Hematopoietic multipotent progenitor cell treated with erythropoietin and hydrocortisone succinate and interleukin-3 and kit ligand, for 6 days (in vitro differentiated cells): ENCODE data around the gene RELL2.
"Not testable (repeated sequence)": the region's sequence is repeated elsewhere in the genome, so short reads cannot be mapped to it uniquely, and the experiment has no call there.

Experiments
- DNase-seq: peaks from one replicate; pipeline ENCODE4 v3.0.0-alpha.2; 2015

Gene RELL2

GRCh38 chr5:141636413-141637122 is at the start of gene RELL2, which contains the start of gene HDAC3:
Gene RELL2, plus strand, starts transcription at chr5:141636997. Its CDS starts 1,229 bp downstream, at chr5:141638226.
Gene HDAC3, minus strand, starts transcription at chr5:141636849. Its CDS starts 59 bp downstream, at chr5:141636790.
- DNase-seq = peak; percentile 93

GRCh38 chr5:141590127-141590526 is 46.7 kb upstream of the RELL2 start:
- peak; percentile 42 for DNase-seq

- DNase-seq = no peak
Observed at GRCh38 chr5:141596867-141597266, 39.9 kb upstream of the RELL2 start.

- DNase-seq = no peak
Observed at GRCh38 chr5:141597394-141597793, 39.4 kb upstream of the RELL2 start.

- no peak for DNase-seq
Observed at GRCh38 chr5:141597814-141598213, 39.0 kb upstream of the RELL2 start.

GRCh38 chr5:141598391-141599345 is 38.1 kb upstream of the RELL2 start:
- DNase-seq = no peak

- DNase-seq = no peak
Observed at GRCh38 chr5:141602606-141603005, 34.2 kb upstream of the RELL2 start.

GRCh38 chr5:141603923-141604717 is 32.7 kb upstream of the RELL2 start:
- peak; percentile 84 for DNase-seq

GRCh38 chr5:141605523-141606277 is 31.1 kb upstream of the RELL2 start:
- peak; percentile 98 for DNase-seq

- DNase-seq = no peak
Observed at GRCh38 chr5:141608046-141608445, 28.8 kb upstream of the RELL2 start.

GRCh38 chr5:141608557-141608956 is 28.2 kb upstream of the RELL2 start:
- no peak for DNase-seq

GRCh38 chr5:141609044-141609443 is 27.8 kb upstream of the RELL2 start:
- DNase-seq = no peak

- DNase-seq = not testable (repeated sequence)
Observed at GRCh38 chr5:141609921-141610320, 26.9 kb upstream of the RELL2 start.

- no peak for DNase-seq
Observed at GRCh38 chr5:141611289-141611688, 25.5 kb upstream of the RELL2 start.

GRCh38 chr5:141613344-141613743 is 23.5 kb upstream of the RELL2 start:
- DNase-seq = no peak

- DNase-seq = no peak
Observed at GRCh38 chr5:141615991-141616720, 20.6 kb upstream of the RELL2 start.

- peak; percentile 67 for DNase-seq
Observed at GRCh38 chr5:141617128-141617527, 19.7 kb upstream of the RELL2 start.

GRCh38 chr5:141617682-141618029 is 19.1 kb upstream of the RELL2 start:
- peak; percentile 50 for DNase-seq

GRCh38 chr5:141618030-141618803 is 18.6 kb upstream of the RELL2 start:
- DNase-seq = peak; percentile 64

GRCh38 chr5:141618804-141619554 is 17.8 kb upstream of the RELL2 start, which contains the start of gene DIAPH1:
Gene DIAPH1, minus strand, starts transcription at chr5:141619000. Its CDS starts 86 bp downstream, at chr5:141618914.
- peak; percentile 98 for DNase-seq
